Neural crest cell (in vitro differentiated cells): ENCODE data around the gene HBG2. TPM values are rescaled to one million over a fixed set of nuclear protein-coding genes. Genes with fewer than 3 reads are reported as not detected.
"Not testable (repeated sequence)": the region's sequence is repeated elsewhere in the genome, so short reads cannot be mapped to it uniquely, and the experiment has no call there.

Experiments
- DNase-seq: peaks from one replicate; pipeline ENCODE4 v3.0.0; 2021; ENCODE audit warnings: low read depth, mixed read lengths, low spot score
- H3K27ac Mint-ChIP-seq: one replicate; pipeline ENCODE4 v1.8.0; 2021; ENCODE audit warnings: mild to moderate bottlenecking, mixed read lengths; ENCODE audit not compliant: unreplicated experiment
- H3K27me3 Mint-ChIP-seq: 2 replicates; pipeline ENCODE4 v1.8.0; 2021; ENCODE audit warnings: low read depth, mild to moderate bottlenecking, mixed read lengths
- H3K36me3 Mint-ChIP-seq: 2 replicates; pipeline ENCODE4 v1.8.0; 2021; ENCODE audit warnings: low read depth, mild to moderate bottlenecking, mixed read lengths
- H3K4me1 Mint-ChIP-seq: 2 replicates; pipeline ENCODE4 v1.8.0; 2021; ENCODE audit warnings: mixed read lengths
- H3K4me3 Mint-ChIP-seq: one replicate; pipeline ENCODE4 v1.8.0; 2021; ENCODE audit warnings: mild to moderate bottlenecking, mixed read lengths
- H3K9me3 Mint-ChIP-seq: 2 replicates; pipeline ENCODE4 v1.8.0; 2021; ENCODE audit warnings: mixed read lengths
- CTCF ChIP-seq: fragments of 200-600 bp; sonication (generic); conservative IDR thresholded peaks from 2 replicates; pipeline ENCODE4 v1.5.0; 2021; ENCODE audit warnings: antibody characterized with exemption, mild to moderate bottlenecking
- total RNA-seq: library from RNA; stranded (reverse); gene quantifications from 2 replicates; pipeline ENCODE4 v1.2.1, GENCODE V29; 2021

HBG2 gene
- total RNA-seq, 1 donor from 2014 or later: not detected

GRCh38 chr11:5297721-5298323 is 43.2 kb upstream of the HBG2 start:
- Mint-ChIP-seq H3K4me1 (no peaks in the 10 kb centered on the region), H3K27me3 (peaks cover 3% of the 10 kb centered on the region), H3K36me3 (no peaks in the 10 kb centered on the region), H3K4me3 (no peak overlapping the region), H3K9me3 (no peaks in the 10 kb centered on the region), H3K27ac (no peak overlapping the region)
- no peak for DNase-seq
- TF ChIP-seq CTCF: no peak

GRCh38 chr11:5294342-5294995 is 39.9 kb upstream of the HBG2 start:
- H3K27ac Mint-ChIP-seq, H3K27me3 Mint-ChIP-seq, H3K4me1 Mint-ChIP-seq, H3K9me3 Mint-ChIP-seq, H3K4me3 Mint-ChIP-seq, DNase-seq, H3K36me3 Mint-ChIP-seq: not testable (repeated sequence)

- Mint-ChIP-seq H3K9me3 (no peaks in the 10 kb centered on the region), H3K4me3 (no peak overlapping the region), H3K27ac (no peak overlapping the region), H3K36me3 (no peaks in the 10 kb centered on the region), H3K27me3 (peaks cover 3% of the 10 kb centered on the region), H3K4me1 (no peaks in the 10 kb centered on the region)
- no peak for DNase-seq
- no peak for TF ChIP-seq CTCF
Measured at GRCh38 chr11:5293028-5293427, 38.4 kb upstream of the HBG2 start.

- Mint-ChIP-seq H3K4me3 (no peak overlapping the region), H3K4me1 (no peaks in the 10 kb centered on the region), H3K27me3 (peaks cover 3% of the 10 kb centered on the region), H3K9me3 (no peaks in the 10 kb centered on the region), H3K36me3 (no peaks in the 10 kb centered on the region), H3K27ac (no peak overlapping the region)
- TF ChIP-seq CTCF: peak; percentile 65
- no peak for DNase-seq
Measured at GRCh38 chr11:5291207-5291838, 36.7 kb upstream of the HBG2 start.

- Mint-ChIP-seq H3K4me1 (no peaks in the 10 kb centered on the region), H3K4me3 (no peak overlapping the region), H3K9me3 (no peaks in the 10 kb centered on the region), H3K27me3 (no peaks in the 10 kb centered on the region), H3K36me3 (no peaks in the 10 kb centered on the region), H3K27ac (no peak overlapping the region)
- no peak for DNase-seq
- no peak for TF ChIP-seq CTCF
Measured at GRCh38 chr11:5290106-5290505, 35.5 kb upstream of the HBG2 start.

- H3K36me3 Mint-ChIP-seq: no peaks in the 10 kb centered on the region
- no peak overlapping the region for H3K4me3 Mint-ChIP-seq
- H3K9me3 Mint-ChIP-seq: no peaks in the 10 kb centered on the region
- no peak overlapping the region for H3K27ac Mint-ChIP-seq
- DNase-seq: no peak
- no peaks in the 10 kb centered on the region for H3K27me3 Mint-ChIP-seq
- no peak for TF ChIP-seq CTCF
- H3K4me1 Mint-ChIP-seq: no peaks in the 10 kb centered on the region
Measured at GRCh38 chr11:5289696-5290095, 35.1 kb upstream of the HBG2 start.
